ENCODE results near the gene FGF14.

The FGF14 gene

DNA sequence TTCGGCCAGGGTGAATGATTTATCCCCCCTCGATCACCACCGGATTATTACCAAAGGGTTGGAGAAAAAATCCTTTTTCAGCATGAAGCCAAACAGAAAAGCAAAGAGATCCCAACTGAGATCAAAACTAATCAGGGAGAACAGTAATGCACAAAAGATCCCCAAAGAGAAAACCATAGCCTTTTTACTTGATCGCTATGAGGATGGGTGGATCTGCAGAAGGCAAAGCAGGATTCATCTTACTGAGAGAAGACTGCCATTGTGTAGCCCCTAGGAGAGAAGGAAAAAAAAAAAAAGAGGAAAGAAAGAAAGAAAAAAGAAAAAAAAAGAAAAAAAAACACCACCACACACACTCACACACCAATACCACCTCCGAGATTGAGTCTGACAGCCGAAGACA, at the start of gene FGF14:
Gene FGF14 (minus strand): TSS at position 283 of the 400 bp plus-strand sequence.
- DNase-seq: no peak

DNA sequence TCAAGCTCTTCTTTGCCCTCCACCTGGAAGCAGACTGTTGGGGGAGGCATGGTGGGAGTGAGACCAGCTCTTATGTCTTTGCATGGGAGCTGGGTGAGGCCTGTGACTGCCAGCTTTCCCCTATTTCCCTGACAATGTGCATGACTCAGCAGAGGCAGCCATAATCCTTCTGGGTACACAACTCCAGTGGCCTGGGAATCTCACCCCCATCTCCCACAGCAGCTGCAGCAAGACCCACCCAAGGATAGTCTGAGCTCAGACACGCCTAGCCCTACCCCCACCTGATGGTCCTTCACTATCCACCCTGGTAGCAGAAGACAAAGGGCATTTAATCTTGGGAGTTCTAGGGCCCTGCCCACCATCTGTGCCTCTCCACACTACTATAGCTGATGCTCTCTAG, 41.4 kb upstream of the FGF14 start:
- DNase-seq: no peak

DNA sequence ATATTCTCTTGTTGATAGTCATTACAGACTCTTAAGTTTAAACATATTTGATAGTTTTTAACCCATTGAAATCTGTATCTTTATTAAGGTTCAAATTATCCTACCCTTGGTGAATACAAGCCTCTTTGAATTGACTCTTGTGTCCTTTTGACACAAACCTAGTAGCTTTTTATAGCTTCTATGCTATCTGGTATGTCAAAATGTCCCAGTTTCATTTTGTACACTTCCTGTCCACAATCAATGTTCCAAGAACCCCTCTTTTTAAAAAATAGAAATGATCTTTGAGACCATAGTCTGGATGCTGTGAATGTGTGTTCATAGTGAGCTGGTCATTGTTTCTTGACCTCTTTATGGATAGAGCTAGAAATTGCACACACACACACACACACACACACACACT, 39.2 kb upstream of the FGF14 start:
- DNase-seq: no peak

DNA sequence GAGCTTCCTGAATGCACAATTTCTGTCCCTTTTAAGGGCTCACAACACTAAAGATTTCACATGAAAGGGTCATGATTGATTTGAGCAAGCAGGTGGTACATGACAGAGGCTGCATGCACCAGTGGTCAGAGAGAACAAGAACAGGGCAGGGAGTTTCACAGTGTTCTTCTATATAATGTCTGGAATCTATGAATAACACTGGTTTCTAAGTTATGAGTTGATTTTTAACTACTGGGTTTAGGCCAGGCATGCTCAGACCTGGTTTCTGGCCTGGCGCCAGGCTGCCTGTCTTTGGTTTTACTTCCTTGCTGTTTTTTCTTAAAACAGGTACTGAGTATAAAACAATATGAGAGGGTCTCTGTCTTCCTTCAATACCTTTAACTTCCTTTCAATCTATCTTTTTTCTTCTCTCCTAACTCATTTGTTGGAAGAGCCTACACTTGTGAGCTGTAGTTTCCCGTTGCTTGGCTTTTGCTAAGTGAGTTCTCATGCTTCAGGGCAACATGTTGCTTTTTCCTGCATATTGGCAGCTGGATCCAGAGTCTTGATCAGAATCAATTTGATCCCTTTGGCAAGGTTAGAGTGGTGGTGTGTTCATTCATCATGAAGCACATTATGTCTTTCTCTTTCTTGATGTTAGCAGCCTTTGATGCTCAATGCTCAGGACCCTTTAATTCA, 38.5 kb upstream of the FGF14 start:
- DNase-seq: no peak

DNA sequence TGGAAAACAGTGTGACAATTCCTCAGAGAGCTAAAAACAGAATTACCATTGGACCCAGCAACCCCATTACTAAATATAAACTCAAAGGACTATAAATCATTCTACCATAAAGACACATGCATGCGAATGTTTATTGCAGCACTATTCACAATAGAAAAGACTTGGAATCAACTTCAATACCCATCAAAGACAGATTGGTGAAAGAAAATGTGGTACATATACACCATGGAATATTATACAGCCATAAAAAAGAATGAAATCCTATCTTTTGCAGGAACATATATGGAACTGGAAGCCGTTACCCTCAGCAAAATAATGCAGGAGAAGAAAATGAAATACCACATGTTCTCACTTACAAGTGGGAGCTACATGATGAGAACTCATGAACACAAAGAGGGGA, 20.8 kb upstream of the FGF14 start:
- no peak for DNase-seq

DNA sequence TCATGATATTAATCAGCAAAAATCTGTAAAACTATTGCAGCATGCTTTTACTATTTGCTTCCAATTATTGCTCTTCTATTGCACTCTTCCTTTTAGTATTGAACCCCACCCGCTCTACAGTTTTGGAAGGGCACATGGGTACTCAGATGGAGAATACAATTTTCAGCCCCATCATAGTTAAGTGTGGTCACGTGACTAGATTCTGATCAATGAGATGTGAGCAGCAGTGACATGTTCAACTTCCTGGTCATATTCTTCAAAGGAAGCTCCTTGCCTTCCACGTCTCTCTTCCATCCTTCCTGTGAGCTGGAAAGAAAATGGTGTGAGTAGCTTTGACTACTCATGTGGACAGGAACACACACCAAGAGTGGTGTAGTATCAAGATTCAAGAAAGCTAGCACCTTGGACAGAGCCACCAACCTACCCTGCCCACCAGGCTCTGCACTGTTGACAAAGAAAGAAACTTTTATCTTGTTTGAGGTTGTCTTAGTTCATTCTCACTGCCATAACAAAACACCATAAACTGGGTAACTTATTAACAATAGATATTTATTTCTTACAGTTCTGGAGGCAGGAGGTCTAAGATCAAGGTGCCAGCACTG, 3.8 kb upstream of the FGF14 start:
- DNase-seq: no peak

DNA sequence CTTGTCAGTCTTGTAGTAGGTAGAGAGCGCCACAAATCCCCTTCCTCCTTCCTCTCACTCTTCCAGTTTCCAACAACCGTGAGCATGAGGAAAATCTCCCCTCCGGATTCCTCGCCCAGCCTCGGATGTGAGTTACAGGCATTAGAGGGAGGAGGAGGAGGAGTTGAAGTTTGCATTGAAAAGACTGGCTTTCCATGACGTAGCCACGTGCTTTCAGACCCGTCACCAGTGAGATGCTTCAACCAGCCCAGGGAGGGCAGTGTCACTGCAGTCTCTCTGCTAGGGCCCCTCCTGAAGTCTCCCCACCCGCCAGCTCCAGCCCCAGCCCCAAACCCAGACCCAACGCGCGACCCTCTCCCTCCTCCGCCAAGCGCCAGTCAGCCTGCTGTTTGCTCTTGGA, 442 bp upstream of the FGF14 start:
- peak; percentile 61 for DNase-seq

DNA sequence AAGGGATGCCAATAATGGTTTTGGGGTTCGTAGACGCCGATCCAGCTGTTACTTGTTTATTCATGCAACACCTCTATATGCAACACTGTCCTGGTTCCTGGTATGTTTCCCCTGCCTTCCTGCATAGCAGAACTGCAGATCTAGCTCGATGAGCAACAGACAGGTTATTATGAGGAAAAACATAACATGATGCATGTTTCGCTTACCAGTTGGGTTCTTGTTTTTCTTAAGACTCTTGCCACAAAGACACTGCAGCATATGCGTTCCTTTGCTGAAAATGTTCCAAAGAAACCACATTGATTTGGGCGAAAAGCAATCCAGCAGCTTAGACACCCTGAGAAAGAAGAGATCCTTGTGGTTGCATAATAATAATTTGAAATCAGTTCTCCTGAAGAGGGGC, 583 bp downstream of the FGF14 start:
- DNase-seq: no peak

DNA sequence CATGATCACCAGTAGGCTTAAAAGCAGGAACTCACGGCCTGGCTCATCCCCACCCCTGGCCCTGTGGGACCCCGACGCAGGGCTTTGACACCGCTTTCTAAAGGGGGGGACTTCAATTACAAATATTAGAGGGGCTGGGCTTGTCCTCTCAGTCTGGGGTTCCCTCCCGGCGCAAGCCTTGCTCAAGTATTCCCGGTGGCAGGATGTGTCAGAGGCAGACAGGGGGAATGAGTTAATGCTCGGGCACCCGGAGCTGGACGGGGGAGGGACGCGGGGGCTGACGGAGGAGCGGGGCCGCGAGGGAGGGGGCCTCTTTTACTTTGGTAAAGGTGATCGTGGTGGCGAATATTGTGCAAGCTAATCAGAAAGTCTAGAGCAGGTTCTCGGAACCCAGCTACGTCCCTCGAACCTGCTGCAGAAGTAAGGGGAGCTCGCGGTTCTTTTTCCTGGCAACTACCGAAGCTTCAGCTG, 1.1 kb downstream of the FGF14 start:
- DNase-seq: peak; percentile 22

DNA sequence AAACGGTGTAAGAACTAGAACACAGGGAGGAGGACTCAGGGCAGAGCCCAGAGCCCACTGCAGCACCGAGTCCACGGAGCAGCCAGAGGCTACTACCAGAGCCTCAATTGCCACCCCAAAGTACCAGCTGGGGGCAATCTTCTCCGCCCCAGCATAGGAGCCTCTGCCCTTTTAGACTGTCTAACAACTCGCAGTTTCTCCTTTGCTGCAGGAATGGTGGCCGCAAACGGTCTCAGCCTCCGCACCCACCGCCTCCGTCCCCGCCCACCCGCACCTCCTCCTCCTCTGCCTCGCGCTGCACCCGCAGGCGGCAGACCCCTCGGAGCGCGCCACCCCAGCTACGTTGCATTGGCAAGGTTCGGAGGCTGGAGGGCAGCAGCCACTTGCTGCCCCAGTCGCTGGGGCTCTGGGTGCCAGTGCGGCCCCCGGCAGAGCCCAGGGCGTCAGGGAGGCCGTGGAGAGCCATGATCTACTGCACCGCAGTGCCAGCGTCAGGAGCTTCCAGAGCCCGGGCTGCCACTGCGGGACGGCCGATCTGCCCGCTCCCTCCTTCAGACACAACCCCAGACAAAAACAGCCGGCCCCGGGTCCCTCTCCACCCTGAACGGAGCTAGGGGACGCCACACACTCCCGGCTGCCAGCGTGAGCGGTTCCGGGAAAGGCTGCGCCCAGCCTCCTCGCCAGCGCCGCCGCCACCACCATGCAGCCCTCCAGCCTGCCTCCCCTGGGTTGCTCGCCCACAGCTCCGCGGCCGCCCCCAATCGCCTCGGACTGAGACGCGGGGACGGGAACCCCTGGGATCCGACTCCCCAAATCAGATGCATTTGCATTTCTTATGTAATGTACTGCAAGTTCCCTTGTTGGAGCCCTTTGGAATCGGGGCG, 1.8 kb downstream of the FGF14 start:
- peak; percentile 23 for DNase-seq

DNA sequence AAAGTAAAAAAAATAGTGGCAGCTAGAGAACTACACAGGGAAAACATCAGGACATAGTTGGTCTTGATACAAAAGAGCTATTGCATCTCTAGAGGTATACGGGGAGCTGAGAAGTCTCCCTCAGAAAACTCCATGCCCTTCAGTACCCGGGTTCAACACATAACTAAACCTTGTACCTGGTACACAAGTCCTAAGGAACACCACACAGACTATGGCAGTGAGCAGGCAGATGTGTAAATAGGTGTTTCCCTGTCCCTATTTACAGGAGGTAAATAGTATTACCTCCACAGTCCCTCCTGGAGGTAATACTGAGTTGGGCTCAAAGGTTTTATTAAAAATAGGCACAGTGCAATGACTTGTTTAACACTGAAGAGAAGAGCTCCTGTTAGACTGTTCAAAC, 5.9 kb downstream of the FGF14 start:
- DNase-seq: no peak

DNA sequence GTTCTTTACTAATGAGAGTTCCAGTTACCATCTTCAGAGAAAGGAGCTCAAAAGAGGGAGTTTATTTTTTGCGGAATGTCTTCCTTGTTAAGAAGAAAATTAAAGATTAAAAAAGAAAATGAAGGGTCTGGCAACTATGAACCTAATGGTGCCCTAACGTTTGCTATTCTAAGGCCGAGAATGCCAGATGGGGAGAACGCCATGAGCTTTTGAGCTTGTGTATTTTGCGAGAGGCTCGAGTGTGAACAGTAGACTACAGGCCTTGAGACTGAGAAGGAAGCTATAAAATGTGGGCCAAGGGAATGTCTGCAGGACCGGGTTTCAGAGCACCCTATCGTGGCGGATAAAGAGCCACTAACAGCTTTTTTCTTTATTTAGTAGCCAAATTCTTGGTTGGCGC, 6.7 kb downstream of the FGF14 start:
- DNase-seq: no peak

DNA sequence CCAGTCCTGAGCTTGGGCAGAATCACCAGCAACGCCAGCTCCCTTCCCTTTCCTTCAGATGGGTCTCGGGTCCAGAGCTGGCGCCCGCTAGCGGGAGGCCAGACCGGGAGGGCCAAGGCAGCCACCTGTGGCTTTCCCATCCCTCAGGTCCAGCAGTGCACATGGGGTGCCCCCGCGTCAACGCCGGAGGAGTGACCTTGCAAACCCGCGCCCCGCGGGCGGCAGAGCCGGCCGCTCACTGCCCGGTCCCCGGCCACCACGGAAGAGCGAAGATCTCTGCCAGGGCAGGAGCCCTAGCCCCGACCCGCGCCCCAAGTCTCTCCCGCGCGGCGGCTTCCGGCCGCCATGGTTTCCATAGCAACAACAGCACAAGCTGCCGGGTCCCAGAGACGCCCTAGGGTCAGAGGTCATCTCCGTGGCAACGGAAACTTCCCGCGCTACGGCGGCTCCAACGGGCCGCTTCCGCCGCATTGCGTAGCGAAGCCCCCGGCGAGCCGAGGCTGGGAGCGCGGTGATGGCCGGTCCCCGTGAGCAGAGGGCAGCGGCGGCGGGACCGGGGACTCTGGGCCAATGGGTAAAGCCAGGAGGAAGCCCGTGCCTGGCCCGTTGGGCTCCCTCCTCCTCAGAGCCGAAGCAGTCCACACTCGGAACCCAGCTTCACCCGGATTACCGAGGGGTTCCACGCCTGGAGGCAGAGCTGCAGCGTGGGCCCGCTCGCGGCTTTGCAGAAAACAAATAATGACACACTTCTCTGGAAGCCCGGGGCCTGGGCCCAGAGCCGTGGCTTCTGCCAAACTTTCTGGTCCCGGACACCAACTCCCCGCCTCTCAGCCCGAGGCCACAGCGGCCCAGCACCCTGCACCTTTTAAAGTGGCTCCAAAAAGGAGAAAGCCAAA, 7.4 kb downstream of the FGF14 start:
- DNase-seq: peak; percentile 94

DNA sequence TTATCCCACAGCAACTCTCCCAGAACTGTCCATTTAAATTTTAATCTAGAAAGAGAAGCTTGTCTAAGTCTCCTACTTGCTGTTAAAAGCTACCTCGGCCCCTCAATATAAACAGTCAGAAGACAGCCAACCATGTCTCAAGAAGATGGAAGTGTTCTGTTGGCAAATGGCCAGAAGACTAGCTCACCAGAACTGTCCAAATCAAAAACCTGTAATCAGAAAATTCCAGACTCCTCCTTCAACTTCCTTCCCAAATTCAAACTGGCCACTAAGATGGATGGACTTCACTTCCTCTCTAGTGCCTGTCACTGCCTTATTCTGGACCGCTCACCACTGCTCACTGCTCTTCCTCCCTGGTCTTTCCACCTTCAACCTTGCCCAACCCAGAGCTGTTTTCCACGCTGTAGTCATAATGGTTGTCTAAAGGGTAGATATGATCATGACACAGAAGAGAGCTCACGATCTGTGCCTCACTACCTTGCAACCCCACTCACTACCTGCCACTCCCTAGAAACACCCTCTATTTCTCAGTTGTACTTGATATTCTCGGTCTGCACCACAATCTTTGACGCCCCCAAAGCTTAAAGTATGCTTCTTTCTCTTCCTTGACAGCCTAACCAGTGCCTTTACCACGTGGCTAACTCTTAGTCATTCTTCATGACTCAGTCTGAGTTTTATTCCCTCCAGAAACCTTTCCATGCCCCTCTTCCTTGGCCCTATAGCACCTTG, 9.2 kb downstream of the FGF14 start:
- DNase-seq: no peak

DNA sequence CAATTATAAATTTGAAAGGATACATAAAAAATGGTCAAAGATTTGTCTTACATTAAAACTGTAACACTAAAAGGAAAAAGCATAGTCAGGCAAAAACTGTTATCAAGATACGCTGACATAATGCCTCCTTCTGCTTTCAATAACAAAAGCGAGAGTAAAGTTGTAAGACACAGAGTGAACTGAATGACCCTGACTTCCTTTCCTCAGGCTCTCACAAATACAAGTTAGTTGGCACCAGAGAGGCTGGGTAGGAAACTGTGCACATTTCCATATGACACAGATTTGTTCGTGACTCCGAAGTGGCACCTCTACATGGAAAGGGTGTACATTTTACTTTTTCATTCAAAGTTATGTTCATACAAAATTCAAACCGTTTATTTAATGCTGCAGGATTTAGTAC, 15.4 kb downstream of the FGF14 start:
- no peak for DNase-seq

DNA sequence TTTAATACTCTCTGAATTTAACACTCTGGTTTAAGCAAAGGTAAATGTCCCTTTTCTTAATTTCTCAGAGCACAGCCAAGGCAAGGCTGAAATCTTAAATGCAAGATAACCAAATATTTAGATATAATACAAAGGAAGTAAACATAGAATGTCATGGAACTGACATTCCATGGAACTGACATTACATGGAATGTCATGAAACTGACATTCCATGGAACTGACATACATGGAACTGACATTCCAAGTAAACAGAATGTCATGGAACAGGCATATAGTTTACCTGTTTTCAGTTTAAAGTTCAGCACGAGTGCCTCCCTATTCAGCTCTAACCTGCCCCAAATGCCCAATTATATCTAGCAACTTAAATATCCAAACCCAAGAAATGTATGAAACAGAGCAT, 21.8 kb downstream of the FGF14 start:
- DNase-seq: no peak

DNA sequence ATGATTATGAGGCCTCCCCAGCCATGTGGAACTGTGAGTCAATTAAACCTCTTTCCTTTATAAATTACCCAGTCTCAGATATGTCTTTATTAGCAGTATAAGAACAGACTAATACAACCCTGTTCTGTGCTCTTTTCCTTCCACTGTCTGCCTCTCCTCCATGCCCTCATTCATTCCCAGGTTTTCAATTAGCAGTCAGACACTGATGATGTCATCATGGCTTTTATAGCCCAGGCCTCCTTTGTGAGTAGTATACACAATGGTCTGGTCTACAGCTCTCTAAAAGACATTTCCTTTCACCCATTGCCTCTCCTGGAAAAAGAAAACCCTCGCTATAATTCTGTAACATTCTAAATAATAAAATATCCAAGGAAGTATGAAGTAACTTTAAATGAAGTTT, 25.5 kb downstream of the FGF14 start:
- DNase-seq: no peak

DNA sequence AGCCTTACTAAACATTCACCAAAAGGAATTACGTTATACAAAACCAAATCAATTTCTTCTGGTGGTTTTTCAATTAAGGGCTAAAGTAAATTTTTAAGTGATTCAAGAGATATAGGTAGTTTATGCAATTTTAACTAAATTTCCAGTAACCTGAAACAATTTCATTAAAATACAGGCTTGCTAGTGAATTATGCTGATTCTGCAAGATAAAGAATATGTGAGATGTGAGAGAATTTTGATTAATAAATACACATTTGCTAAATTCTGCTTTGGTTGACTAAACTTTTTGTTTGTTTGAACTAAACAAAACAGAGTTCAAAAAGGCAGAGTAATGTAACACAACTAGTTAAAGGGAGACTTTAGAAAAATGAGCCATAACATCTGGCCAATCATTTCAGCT, 27.1 kb downstream of the FGF14 start:
- DNase-seq: no peak

DNA sequence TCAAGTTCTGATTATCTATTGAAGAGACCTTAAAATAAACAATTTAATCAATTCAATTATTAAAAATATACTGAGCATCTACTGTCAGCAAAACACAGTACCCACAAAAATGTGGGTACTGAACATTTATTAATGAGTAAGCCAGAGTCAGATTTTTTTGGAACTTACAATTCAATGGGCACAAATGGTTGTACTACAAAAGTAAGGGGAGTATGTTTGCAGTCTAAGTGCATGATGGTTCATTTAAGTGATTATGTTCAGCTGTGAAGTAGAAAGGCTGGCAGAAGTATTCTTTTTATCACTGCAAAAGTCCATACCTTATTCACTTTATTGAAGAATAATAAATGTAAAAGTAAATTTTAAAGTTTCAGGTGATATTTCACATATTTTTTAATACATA, 27.6 kb downstream of the FGF14 start:
- DNase-seq: no peak

DNA sequence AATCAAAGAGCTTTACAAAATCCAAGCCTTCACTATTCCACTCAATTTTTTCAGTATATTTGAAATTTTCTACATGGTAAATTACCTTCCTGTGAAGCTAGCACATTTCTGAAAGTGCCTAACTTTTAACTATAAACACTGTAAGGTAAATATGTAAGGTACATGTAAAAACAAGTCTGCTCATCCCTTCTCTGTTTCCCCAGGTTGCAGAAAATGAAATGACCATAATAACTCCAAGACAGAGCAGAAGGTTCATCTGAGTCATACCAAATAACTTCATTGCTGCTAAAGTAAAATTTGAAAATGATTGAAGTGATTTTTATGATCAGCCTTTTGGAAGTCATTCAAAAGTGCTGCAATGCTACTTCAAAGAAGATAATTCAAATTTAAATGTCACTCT, 28.6 kb downstream of the FGF14 start:
- DNase-seq: no peak

DNA sequence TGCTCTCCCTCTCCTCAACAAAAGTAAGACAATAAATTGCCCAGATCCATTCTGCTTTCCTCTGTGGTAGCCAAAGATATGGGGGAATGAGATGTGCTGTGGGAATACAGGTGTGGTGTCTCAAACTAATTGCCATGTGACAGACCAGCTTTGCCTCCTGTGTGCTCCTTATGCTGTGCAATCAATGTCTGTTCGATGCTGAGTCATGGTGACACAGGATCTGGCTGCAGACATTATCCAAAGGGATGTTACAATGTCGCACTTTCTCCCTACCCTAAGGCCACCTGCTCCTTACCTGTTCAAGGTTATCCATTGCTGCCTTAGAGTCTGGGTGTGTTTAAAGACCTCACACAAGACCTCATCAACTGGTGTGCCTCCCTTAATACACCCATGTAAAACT, 32.5 kb downstream of the FGF14 start:
- no peak for DNase-seq

DNA sequence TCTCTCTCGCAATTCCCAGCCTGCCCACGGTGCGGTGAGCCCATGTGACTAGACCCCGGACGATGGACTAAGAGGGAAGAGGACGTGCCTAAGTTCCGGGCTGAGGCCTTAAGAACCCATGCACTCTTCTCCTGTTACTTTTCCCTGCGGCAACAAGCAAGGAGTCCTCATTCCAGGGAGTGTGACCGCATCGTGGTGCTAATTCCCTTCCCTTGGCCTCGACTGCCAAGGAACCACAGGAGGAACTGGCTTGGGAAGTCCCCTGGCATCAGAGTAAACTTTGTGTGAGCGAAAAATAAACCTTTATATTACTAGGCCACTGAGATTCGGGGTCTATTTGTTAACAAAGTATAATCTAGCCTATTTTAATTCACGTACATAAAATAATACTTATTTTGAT, 34.0 kb downstream of the FGF14 start:
- no peak for DNase-seq

All from femur (tissue), 1 donor.